Measurements from ENCODE around the gene PRPS2. TPM values are rescaled to one million over a fixed set of nuclear protein-coding genes. Genes with fewer than 3 reads are reported as not detected.

Gene PRPS2
- total and polyA plus RNA-seq, 2 of the 8 experiments (the other 6 are each of a cell fraction or from before 2014, with no cell fraction given): 11.8 to 31.4 TPM

DNA sequence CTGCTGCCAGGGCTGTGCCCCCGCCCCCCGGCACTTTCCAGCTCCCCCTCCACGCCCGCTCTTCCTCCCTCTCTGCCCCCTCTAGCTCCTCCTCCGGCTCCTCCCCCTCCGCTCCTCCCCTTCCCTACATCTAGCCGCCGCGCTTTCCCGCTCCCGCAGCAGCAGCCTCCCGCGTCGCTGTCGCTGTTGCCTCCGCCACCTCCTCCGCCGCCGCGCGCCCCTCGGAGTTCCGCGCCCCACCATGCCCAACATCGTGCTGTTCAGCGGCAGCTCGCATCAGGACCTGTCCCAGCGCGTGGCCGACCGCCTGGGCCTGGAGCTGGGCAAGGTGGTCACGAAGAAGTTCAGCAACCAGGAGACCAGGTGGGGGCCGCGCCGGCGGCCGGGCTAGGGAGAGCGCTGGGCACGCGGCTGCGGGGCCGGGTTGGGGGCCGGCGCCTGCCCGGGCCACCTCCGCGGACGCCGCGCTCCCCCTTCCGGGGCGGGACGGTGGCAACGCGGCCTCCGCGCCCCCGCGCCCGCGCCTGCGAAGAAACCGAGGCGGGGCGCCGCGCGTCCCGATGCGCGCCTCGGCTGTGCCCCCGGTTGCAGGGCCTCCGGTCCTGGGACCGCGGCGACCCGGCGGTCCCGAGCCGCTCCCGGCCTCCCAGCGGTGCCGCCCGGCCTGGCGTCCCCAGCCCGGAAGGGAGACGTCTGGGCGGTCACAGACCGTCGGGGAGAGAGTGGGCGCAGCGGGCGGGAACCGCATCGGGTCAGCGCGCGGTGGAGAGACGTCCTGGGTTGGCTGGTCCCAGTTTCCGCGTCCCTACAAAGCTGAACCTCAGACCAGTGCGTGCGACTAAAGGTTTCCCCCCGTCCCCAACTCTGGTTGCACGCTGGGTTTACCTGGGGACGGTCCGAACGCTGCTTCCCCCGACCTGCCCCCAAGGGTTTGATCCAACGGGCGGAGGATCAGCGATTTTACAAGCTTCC lies at the start of gene PRPS2 (continued):
- no peak for TF ChIP-seq CEBPB (IDR thresholded peaks at IDR 0.05; ENCODE audit: low read depth, low read length)
- TF ChIP-seq SP1 (IDR thresholded peaks at IDR 0.05; ENCODE audit: low read depth, low read length): no peak
- no peak for TF ChIP-seq RNF2 (IDR thresholded peaks at IDR 0.05; ENCODE audit: borderline replicate concordance, low read depth, low read length, missing control alignments, poor library complexity, severe bottlenecking)
- no peak for TF ChIP-seq CBX5 (IDR thresholded peaks at IDR 0.05; ENCODE audit: low read depth, low read length)
- no peak for TF ChIP-seq TCF12 (IDR thresholded peaks at IDR 0.05; ENCODE audit: low read depth, low read length)
- TF ChIP-seq KDM4A (IDR thresholded peaks at IDR 0.05; ENCODE audit: low read depth, low read length, severe bottlenecking): peak; percentile 79
- 0 out of 2 replicates have a peak, but pooled peaks have one; percentile 32 for TF ChIP-seq PHF8 (conservative IDR thresholded peaks at IDR 0.05; ENCODE audit: low read depth, low read length)
